Endothelial cell of hepatic sinusoid (primary cell): ENCODE measurements around the gene IGFL1.
"Not testable (repeated sequence)": the region's sequence is repeated elsewhere in the genome, so short reads cannot be mapped to it uniquely, and the experiment has no call there.

ENCODE experiments used
- in situ Hi-C: cut with HindIII; loops from 2 replicates; pipeline ENCODE4 v1.10.0; 2017; ENCODE audit warnings: low sequenced_read_pairs

IGFL1 gene

DNA sequence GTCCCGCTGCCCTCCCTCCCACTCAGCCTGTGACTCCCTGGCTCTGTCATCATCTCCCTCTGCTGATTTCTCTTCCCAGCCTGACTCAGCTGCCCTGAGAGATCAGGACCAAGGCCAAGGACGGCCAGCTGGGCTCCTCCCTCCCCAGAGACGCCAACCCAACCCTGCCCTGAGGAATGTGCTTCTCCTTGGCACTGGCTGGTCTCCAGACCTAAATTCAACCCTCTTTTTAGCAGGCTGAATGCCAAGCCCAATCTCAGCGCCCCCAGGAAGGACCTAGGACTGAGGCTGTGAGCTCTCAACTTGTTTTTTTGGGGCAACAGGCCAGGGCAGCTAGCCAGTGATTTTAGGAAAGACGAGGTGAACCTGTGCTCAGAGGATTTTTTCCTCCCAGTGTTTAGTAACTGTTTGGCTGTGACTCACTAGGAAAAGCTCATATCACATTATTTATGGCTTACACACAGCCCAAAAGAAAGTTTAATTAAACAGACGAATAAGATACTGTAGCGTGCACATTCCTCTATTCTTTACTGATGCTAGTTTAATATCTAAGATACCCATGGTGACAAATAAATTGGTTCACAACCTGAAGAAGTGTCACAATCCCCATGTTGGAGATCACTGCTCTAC, 7.4 kb upstream of the IGFL1 start:
- in situ Hi-C loops: no loop called here

DNA sequence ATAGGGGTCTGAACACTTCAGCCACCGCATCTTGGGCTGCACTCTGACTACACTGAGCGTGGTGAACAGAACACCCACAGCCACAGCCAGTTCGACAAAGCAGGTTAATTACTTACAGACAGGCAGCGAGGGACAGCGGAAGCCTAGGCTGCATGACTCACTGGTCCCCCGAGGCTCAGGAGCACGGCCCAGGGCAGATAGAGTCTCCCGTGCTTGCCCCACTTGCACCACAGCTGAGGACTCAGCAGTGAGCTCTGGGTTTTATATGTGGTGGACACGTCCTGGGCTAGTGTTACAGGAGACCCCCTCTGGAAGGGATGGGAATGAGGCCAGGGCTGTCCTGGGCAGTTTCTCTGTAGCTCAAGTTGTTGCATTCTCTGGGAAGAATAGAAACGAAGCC, 5.8 kb upstream of the IGFL1 start:
- in situ Hi-C loops: not testable (repeated sequence)

- in situ Hi-C loops: no loop called here
Observed at GRCh38 chr19:46224773-46225172, 4.8 kb upstream of the IGFL1 start.

DNA sequence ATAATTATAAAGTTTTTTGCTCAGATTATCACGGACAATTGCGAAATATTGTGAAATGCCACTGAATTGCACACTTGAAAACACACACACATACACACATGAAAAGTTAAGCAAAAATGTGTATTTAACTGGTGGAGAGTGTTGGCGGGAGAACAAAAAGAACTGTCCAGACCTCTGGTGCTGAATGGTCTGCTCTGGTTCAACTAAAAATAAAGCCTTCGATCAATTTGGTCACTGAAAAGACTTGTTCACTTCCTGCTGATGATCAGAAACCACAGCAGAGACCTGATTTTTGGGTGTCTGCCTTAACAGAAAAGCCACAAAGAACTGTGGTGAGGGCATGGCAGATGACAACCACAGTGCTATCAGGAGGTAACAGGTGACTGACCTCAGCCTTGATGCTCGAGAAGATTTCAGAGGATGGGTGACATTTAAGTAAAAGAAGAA, 4.0 kb upstream of the IGFL1 start:
- in situ Hi-C loops: no loop called here

DNA sequence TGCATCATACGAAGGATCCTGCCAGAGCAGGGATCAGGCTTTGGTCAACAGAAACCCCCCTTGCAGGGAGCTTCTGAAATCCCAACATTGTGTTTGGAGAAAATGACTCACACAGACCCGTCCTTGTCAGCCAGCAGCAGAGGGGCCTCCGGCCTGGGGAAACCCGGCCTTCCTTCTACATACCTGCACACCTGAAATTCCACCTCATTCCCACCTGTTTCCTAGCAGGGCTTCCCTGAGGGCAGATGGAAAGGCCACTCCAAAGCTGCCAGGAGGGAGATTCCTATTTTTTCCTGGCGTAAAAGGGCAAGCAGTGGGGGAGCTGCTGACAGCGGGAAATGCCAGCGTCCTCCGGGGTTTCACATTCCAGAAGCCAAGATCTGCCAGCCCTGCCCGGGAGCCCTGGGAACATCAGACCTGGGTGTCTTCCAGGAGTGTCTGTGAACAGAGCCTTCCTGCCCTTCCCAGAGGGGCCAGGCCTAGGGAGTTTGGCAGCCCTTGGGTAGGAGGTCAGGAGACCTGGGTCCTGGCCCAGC, 3.0 kb upstream of the IGFL1 start:
- in situ Hi-C loops: no loop called here

- in situ Hi-C loops: no loop called here
Observed at GRCh38 chr19:46232029-46232428, 2.5 kb downstream of the IGFL1 start.

- in situ Hi-C loops: no loop called here
Observed at GRCh38 chr19:46232468-46232867, 2.9 kb downstream of the IGFL1 start.

DNA sequence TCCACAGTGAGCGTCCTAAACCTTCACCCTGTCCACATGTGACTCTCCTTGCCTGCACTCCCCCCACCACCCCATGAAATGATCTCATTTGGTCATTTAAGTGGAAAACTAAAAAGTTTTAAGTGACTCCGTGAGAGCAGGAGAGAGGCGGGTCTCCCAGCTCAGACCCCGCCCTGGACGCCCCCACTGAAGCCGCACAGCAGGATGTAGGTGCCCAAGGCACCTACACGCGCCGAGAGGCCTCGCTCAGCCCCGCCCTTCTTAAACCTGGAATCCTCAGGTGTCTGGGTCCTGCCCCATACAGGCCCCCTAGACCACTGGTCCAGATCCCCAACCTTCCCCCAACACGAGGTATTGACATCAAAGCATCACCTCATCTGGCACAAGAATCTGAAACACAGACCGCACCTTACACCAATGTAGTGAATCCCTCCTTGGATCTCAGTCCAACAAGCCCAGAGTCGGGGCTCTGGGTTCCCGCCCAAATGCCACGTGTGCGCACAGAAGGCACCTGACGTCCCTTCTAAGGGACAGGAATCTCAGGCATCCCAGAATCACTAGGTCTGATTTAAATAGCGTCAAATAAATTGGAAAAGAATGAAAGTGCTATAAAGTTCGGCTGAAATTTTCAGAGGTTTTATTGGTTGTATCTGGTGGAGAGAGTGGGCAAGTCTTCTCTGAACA, 3.5 kb downstream of the IGFL1 start:
- in situ Hi-C loops: no loop called here

DNA sequence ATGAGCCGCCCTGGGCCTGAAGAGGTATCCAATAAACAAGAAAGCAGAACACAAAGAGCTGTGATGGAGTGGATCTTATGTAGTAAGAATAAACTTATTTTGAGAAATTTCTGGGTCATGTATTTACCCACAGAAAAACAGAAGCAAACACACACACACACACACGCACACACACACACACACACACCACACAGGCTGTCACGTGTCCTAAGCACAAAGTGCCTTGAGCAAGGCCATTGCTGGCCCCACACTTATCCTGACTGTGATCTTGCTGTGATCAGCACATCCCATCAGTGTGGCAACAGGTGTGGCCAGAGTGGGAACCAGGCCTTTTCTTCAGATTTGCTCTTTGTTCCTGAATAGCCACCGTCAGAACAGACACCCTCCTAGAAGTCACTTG, 4.3 kb downstream of the IGFL1 start:
- in situ Hi-C loops: not testable (repeated sequence)

- in situ Hi-C loops: not testable (repeated sequence)
Observed at GRCh38 chr19:46238141-46238540, 8.6 kb downstream of the IGFL1 start.

- in situ Hi-C loops: no loop called here
Observed at GRCh38 chr19:46239193-46240024, 9.9 kb downstream of the IGFL1 start.

DNA sequence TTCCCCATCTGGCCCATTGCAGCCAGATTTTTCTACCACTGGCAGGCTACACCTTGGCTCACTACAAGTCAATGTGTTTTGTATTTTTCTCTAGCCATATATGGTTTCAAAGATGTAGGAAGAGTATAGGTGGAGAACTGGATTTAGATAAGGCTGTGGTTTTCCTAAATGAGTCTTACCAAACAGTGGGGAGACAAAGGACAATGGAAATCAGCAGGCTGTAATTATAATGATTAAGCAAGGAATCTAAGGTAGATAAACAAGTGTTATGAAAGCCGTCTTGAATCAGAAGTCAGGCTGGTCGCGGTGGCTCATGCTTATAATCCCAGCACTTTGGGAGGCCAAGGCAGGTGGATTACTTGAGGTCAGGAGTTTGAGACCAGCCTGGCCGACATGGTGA, 11.2 kb downstream of the IGFL1 start:
- in situ Hi-C loops: no loop called here

DNA sequence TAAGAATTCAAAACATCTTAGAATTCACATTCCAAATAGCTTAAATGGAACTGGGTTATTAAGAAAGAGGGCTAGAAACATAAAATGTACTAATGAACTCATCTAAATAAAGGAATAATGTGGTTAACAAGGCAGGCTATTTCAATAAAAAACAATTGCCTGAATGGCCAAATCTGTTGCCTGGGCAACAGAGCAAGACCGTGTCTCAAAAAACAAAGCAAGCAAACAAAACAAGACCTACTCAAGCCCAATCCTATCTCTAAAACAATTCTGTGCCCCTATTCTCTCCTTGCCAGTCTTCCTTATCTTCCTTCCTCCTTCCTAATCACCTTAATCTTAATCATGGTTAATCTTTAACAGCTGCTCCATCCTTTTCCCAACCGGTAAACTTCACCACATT, 12.1 kb downstream of the IGFL1 start:
- in situ Hi-C loops: no loop called here

DNA sequence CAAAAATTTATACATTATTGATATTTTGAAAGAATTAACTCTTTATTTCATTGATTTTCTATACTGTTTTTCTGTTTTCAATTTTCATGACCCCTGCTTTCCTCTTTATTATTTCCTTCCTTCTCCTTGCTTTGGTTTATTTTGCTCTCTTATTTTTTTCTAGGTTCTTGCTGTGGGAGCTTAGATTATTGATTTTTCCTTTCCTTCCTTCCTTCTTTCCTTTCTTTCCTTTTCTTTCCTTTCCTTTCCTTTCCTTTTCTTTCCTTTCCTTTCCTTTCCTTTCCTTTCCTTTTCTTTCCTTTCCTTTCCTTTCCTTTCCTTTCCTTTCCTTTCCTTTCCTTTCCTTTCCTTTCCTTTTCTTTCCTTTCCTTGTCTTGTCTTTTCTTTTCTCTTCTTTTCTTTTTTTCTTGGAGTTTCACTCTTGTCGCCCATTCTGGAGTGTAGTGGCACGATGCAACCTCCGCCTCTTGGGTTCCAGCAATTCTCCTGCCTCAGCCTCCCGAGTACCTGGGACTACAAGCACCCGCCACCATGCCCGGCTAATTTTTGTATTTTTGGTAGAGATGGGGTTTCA, 13.6 kb downstream of the IGFL1 start:
- in situ Hi-C loops: not testable (repeated sequence)

- in situ Hi-C loops: loop anchor here (5.0 kb wide), 1 partner anchor 78 kb away; no protein-coding TSS in a partner anchor
Observed at GRCh38 chr19:46250076-46250735, 20.7 kb downstream of the IGFL1 start.

DNA sequence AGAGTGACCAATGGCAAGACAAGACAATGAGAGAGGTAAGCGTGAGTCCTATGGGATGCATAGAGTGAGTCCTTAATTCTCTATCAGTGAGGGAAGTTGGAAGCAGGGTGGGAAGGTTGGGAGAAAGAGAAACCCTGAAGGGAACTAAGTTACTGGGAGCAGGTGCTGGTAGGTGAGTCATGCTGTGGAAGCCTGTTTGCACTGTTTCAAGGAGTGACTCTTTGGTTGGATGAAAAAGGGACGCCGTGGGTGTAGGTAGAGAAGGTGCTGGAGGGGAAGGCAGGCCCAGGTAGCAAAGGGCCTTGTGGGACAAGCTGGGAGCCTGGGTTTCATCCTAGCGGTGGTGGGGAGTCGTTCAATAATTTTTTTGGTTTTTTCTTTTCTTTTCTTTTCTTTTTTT, 21.9 kb downstream of the IGFL1 start:
- in situ Hi-C loops: loop anchor here (5.0 kb wide), 1 partner anchor 79 kb away; no protein-coding TSS in a partner anchor

- in situ Hi-C loops: loop anchor here (5.0 kb wide), 1 partner anchor 82 kb away; no protein-coding TSS in a partner anchor
Observed at GRCh38 chr19:46254776-46255175, 25.2 kb downstream of the IGFL1 start.

DNA sequence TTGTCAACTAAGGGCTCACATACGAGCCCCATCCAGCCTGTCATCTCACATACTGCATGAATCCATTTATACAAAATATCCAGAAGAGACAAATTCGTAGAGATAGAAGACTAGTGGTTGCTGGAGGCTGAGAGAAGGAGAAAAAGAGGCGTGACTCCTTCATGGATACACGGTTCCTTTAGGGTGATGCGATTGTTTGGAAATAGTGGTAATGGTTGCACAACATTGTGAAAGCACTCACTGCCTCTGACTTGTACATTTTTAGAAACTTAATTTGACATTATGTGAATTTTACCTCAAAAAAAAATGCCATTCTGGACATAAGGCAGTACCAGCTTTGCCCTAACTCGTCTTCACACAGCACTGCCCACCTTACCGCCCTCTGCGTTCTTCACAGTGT, 27.3 kb downstream of the IGFL1 start:
- in situ Hi-C loops: no loop called here

DNA sequence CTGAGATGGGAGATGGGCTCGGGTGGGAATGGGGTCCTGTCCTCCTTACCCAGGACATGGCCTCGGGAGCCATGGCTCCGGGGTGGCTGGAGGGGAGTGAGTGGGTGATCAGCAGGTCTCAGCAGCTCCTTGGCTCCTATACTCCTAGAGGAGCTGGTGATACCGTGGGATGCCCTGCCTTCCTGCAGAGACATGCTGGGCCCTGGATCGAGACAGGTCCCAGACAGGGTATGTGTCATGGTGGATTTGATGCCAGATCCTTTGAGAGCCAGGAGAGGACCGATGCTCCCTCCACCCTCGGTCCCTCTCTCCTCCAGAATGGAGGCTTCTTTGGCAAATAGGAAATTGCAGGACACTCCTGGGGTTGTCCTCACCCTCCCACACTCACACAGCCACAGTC, 32.0 kb downstream of the IGFL1 start:
- in situ Hi-C loops: not testable (repeated sequence)

DNA sequence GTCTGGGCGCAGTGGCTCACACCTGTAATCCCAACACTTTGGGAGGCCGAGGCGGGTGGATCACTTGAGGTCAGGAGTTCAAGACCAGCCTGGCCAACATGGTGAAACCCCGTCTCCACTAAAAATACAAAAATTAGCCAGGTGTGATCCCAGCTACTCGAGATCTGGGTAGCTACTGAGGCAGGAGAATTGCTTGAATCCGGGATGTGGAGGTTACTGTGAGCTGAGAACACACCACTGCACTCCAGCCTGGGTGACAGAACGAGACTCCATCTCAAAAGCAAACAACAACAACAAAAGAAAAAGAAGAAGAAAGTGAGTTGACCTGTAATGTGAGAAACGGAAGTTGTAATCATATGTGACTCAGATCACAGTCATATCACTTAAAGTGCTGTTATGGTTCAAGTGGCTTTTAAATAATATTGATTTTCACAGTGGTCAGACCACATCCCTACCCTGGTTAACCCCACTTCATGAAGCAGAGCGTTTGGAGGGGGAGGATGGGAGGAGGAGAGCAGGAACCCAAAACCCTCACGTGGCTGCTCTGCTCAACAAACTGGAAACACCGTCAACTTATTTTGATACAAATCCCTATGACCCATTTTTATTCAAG, 33.2 kb downstream of the IGFL1 start:
- in situ Hi-C loops: not testable (repeated sequence)
